ENCODE data around the gene PLSCR3.

DNA sequence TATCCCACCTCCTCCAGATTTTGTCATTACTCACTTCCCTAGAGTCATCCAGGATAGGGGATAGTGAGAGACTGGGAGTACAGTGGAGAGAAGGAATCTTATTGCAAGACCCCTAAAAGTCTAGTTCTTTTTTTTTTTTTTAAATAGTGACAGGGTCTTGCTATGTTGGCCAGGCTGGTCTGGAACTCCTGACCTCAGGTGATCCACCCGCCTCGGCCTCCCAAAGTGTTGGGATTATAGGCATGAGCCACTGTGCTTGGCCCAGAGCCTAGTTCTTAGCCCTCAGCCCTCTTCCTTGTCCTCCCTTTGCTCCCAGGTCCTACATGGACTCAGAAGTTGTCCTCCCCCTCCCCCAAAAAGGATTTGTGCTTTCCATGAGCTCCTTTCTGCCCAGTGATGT is 47.8 kb upstream of the PLSCR3 start:
- TF ChIP-seq, protein P1, sequence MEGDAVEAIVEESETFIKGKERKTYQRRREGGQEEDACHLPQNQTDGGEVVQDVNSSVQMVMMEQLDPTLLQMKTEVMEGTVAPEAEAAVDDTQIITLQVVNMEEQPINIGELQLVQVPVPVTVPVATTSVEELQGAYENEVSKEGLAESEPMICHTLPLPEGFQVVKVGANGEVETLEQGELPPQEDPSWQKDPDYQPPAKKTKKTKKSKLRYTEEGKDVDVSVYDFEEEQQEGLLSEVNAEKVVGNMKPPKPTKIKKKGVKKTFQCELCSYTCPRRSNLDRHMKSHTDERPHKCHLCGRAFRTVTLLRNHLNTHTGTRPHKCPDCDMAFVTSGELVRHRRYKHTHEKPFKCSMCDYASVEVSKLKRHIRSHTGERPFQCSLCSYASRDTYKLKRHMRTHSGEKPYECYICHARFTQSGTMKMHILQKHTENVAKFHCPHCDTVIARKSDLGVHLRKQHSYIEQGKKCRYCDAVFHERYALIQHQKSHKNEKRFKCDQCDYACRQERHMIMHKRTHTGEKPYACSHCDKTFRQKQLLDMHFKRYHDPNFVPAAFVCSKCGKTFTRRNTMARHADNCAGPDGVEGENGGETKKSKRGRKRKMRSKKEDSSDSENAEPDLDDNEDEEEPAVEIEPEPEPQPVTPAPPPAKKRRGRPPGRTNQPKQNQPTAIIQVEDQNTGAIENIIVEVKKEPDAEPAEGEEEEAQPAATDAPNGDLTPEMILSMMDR (IDR thresholded peaks at IDR 0.05), result no peak
- no peak for TF ChIP-seq POLR2A (IDR thresholded peaks at IDR 0.05)
